Psoas muscle (tissue), 8 donors: ENCODE results near the gene DOCK2. TPM values are rescaled to one million over a fixed set of nuclear protein-coding genes. Genes with fewer than 3 reads are reported as not detected.
A peak's percentile ranks its signal among the peaks of the same experiment; 100 is the strongest.

Experiments
- ATAC-seq, 4 donors: fragments of 200-7000 bp; cut with Tn5 transposase; one replicate each; pipeline ENCODE4 v1.9.1; 2020; ENCODE audit warnings: moderate library complexity in 3 of 4, mild to moderate bottlenecking in 2 of 4
- DNase-seq, 2 donors: peaks; one replicate each; pipeline ENCODE4 v3.0.0-alpha.2; 2020
- H3K27ac ChIP-seq: fragments of 200-600 bp; one replicate; pipeline ENCODE4 v1.8.0; 2022
- H3K27me3 ChIP-seq, 3 donors: fragments of 200-600 bp in 1 of 3; one replicate each; pipeline versions ENCODE4 v1.6.1 to v1.8.0; 2013 to 2022; ENCODE audit warnings: low read length in 2 of 3, mild to moderate bottlenecking in 2 of 3, moderate library complexity in 1 of 3; ENCODE audit not compliant: insufficient read depth in 3 of 3
- H3K36me3 ChIP-seq, 2 donors: fragments of 200-600 bp in 1 of 2; one replicate each; pipeline versions ENCODE4 v1.6.1 to v1.8.0; 2013 to 2022; ENCODE audit warnings: low read depth in 1 of 2, mild to moderate bottlenecking in 1 of 2, moderate library complexity in 1 of 2; ENCODE audit not compliant: insufficient read depth in 1 of 2
- H3K4me1 ChIP-seq: fragments of 200-600 bp; one replicate; pipeline ENCODE4 v1.8.0; 2022
- H3K4me3 ChIP-seq: fragments of 200-600 bp; one replicate; pipeline ENCODE4 v1.8.0; 2022; ENCODE audit warnings: mild to moderate bottlenecking
- H3K9me3 ChIP-seq: fragments of 200-600 bp; one replicate; pipeline ENCODE4 v1.8.0; 2022
- CTCF ChIP-seq: fragments of 200-600 bp; IDR thresholded peaks from one replicate; pipeline ENCODE4 v1.8.0; 2022; ENCODE audit warnings: antibody characterized with exemption
- WGBS, 3 donors: extraction: QIAGEN DNeasy Blood & Tissue Kit; methylation state at CpG; one replicate each; pipeline versions ENCODE4 v1.1.6 to v1.1.7; 2013; 5-methylcytosine and 5-hydroxymethylcytosine counted together
- intact Hi-C, 2 donors: fragments of 100-400 bp; cut with DNase I; formaldehyde crosslinking; loops; one replicate each; pipeline versions ENCODE4 v1.11.0 to v1.14.2; 2022
- polyA plus RNA-seq, 3 donors: library from polyadenylated mRNA; stranded (reverse); fragments of 200-250 nt; gene quantifications; one replicate each; pipeline ENCODE4 v1.2.3, GENCODE V29; 2013
- total RNA-seq, 4 donors: library from RNA; stranded (reverse); fragmentation: NEBNext Ultra II Directional in 2 of 4; extraction: Animal tissue kit (Norgen Biotek cat#: 25700) in 2 of 4; gene quantifications; one replicate each; pipeline versions ENCODE4 v1.2.1 to v1.2.4, GENCODE V29; 2021 to 2023
- donor health status: healthy with polysubstance abuse.
- donor health status: DM: no; HTN: no; CAD: no; lungs with moderate emphysema.
- donor health status: Bipolar disorder and iron deficiency.
- donor health status: healthy.
- donor health status: DM: yes; HTN: yes; CAD: no.
- donor health status: DM: no; HTN: no; CAD: no.
- donor health status: DM: no; HTN: no; CAD: no.
- donor health status: DM: yes; HTN: yes; CAD: no.

DOCK2 gene
- total and polyA plus RNA-seq, 7 donors: 0.37 to 4.4 (median 3.5) TPM

GRCh38 chr5:169867347-169867746 is 230.3 kb downstream of the DOCK2 start:
- Histone ChIP-seq H3K27me3 (no peaks in the 10 kb centered on the region), H3K36me3 (no peaks in the 10 kb centered on the region), H3K4me1 (no peaks in the 10 kb centered on the region), H3K27ac (no peak overlapping the region), H3K9me3 (no peaks in the 10 kb centered on the region), H3K4me3 (no peak overlapping the region)
- intact Hi-C loops: no loop called here
- WGBS, 3 donors: 90 to 97% (median 93%) methylated on average over 2 of the region's 2 CpGs
- no peak for DNase-seq
- no peak for ATAC-seq
- TF ChIP-seq CTCF: no peak

- no peak for TF ChIP-seq CTCF
- intact Hi-C loops: no loop called here
- WGBS, 3 donors: 86 to 89% (median 88%) methylated on average over 3 of the region's 3 CpGs
- ATAC-seq: no peak
- no peaks in the 10 kb centered on the region for H3K4me1 ChIP-seq
- H3K9me3 ChIP-seq: no peaks in the 10 kb centered on the region
- no peak overlapping the region for H3K4me3 ChIP-seq
- DNase-seq: no peak
- no peak overlapping the region for H3K27ac ChIP-seq
- H3K36me3 ChIP-seq: no peaks in the 10 kb centered on the region
- H3K27me3 ChIP-seq: no peaks in the 10 kb centered on the region
Measured at GRCh38 chr5:169869066-169869465, 232.0 kb downstream of the DOCK2 start.

DNA sequence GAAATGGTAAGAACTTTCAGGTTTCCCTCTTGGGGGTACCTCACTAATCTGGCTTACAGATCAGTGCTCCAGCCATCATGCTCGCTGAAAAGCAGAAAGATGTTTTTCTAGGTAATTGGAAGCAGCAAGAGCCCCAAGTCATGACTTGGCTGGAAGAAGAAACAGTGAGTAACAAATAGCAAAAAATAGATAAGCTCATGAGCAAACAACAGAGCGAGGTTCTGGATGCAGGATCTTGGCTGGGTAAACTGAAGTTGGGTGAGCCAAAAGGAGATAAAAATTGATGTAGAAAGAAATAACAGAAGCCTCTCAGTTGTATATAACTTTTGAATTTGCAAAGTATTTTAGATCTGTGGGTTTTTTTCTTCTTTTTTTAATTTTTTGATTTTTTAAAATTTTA is 233.1 kb downstream of the DOCK2 start:
- H3K4me3 ChIP-seq: no peak overlapping the region
- intact Hi-C loops: no loop called here
- no peaks in the 10 kb centered on the region for H3K9me3 ChIP-seq
- H3K4me1 ChIP-seq: no peaks in the 10 kb centered on the region
- ATAC-seq: no peak
- WGBS, 3 donors: 61 to 76% (median 71%) methylated on average over 2 of the region's 2 CpGs
- no peak overlapping the region for H3K27ac ChIP-seq
- DNase-seq: no peak
- no peaks in the 10 kb centered on the region for H3K36me3 ChIP-seq
- TF ChIP-seq CTCF: no peak
- H3K27me3 ChIP-seq: no peaks in the 10 kb centered on the region

DNA sequence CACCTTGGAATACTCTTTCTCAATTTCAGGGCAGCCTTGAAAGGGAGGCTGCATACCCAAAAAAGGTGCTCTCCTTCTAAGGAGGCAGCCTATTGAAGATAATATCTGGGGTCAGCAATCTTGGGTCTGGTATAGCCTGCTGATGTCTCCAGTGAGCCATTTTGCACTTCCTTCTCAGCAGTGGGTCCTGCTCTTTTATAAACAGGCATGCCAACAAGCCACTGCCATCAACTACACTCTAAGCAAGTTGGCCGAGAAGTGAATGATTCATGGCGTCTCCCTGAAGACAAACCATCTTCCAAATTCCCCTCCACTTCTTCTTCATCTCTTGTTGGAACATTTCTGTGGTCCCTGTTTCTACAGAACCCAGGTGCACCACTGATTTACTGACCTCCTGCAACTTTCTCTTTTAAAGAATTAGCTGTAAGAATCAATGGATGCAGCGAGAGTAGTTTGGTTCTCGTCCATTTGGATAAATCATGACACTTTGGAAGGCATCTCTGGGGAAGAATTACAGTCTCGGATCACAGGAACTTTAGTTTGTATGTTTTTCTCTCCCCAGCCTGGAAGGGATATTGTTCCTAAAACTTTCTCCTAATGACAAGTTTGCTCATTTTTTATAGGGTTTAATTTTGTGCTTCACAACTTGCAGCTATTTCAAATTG is 234.9 kb downstream of the DOCK2 start:
- no peak for TF ChIP-seq CTCF
- no peak for ATAC-seq
- no peaks in the 10 kb centered on the region for H3K27me3 ChIP-seq
- H3K4me3 ChIP-seq: no peak overlapping the region
- H3K4me1 ChIP-seq: no peaks in the 10 kb centered on the region
- WGBS, 3 donors: 54 to 59% (median 54%) methylated on average over 5 of the region's 5 CpGs
- H3K36me3 ChIP-seq: no peaks in the 10 kb centered on the region
- H3K9me3 ChIP-seq: no peaks in the 10 kb centered on the region
- DNase-seq: no peak
- no peak overlapping the region for H3K27ac ChIP-seq
- intact Hi-C loops: no loop called here

DNA sequence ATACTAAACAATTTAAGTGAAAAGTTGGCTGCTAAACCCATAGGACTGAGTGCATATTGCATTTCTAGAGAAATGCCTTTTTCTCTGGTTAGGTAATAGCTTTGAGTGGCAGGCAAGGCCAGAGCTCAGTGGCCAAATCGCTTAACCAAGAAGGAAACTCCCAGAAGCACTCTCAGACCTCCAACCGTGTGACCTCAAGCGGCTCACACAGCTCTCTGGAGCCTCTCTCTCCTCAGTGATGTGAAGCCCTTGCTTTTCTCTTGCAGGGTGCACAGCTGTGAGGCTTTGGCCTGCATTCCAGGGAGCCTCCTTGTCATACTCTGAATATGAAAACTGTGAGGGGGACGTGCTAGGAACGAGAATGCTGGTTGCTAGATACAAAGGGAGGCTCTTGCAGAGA is 236.6 kb downstream of the DOCK2 start:
- WGBS, 3 donors: 24 to 28% (median 26%) methylated on average over 5 of the region's 5 CpGs
- intact Hi-C loops: no loop called here
- ATAC-seq: peak in 3 of 4 donors; percentile 53 to 68 (median 59)

More for the DNA sequence above, 236.6 kb downstream of the DOCK2 start:
- Histone ChIP-seq H3K4me3 (no peak overlapping the region), H3K27me3 (no peaks in the 10 kb centered on the region), H3K27ac (no peak overlapping the region), H3K4me1 (no peaks in the 10 kb centered on the region), H3K36me3 (no peaks in the 10 kb centered on the region), H3K9me3 (no peaks in the 10 kb centered on the region)
- DNase-seq: peak; percentile 16 to 61
- TF ChIP-seq CTCF: no peak
